NCI-H524 (cell line): Measurements from ENCODE around the gene DCDC2C.
A peak's percentile ranks its signal among the peaks of the same experiment; 100 is the strongest.
"Not testable (repeated sequence)": the region's sequence is repeated elsewhere in the genome, so short reads cannot be mapped to it uniquely, and the experiment has no call there.

Source experiments
- DNase-seq, 2 experiments: peaks; one replicate each; lab custom pipeline; 2025; lab: John Stamatoyannopoulos, UW

DCDC2C gene

DNA sequence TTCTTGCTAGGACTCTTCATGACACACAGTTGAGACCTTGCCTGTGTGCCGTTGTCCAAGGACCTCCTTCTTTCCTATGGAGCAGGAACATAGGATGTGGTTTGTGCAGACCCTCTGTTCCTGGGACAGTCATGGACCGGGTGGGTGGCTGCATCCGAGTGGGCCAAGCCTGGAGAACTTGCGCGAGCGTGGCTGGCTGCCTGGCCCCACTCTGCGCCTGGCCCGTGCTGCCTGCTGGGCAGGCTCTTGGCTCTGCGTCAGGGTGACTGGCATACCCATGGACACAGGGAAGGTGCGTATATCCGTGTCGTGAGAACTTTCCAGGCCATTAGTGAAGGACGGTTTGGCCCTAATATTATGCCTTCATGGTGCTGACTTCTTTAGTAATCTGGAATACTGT lies 68.2 kb downstream of the DCDC2C start:
- DNase-seq: no peak

DNA sequence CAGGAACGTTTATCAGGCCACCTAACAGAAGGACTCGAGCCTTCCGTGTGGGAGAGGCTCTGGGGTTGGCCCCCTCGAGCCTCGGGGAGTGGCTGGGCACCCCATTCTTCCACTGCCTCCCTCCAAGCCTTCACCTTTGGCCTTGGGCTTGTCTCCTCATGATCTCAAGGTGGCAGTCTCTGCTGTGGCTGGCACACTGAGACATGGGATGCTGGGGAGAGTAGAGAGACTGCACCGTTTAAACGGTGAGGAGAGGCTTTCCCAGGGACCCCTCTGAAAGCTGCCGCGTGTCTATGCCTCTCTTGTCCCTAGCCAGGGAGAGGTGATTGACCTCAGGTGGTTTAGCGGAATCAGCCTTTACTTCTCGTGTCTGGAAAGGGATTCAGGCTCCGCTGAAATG lies 71.0 kb downstream of the DCDC2C start:
- DNase-seq: no peak

DNA sequence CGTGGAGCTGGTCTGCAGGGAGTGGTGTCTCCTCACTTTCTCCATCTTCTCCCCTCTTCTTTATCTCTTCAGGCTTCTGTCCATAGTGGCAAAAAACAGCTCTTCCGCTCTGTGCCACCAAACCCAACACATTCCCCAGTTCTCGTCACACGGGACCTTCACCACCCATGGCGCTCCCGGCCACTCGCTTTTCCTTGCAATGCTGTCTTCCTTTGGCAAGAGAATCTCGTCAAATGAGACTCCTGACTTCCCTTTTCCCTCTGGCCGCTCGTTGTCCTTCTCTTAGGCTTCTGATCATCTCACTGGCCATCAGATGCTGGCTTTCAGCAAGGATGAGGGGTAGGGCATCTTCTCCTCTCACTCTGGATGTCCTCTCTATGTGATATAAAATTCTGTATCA lies 72.9 kb downstream of the DCDC2C start:
- DNase-seq: no peak

- no peak for DNase-seq
Observed at GRCh38 chr2:3777966-3778365, 74.6 kb downstream of the DCDC2C start.

DNA sequence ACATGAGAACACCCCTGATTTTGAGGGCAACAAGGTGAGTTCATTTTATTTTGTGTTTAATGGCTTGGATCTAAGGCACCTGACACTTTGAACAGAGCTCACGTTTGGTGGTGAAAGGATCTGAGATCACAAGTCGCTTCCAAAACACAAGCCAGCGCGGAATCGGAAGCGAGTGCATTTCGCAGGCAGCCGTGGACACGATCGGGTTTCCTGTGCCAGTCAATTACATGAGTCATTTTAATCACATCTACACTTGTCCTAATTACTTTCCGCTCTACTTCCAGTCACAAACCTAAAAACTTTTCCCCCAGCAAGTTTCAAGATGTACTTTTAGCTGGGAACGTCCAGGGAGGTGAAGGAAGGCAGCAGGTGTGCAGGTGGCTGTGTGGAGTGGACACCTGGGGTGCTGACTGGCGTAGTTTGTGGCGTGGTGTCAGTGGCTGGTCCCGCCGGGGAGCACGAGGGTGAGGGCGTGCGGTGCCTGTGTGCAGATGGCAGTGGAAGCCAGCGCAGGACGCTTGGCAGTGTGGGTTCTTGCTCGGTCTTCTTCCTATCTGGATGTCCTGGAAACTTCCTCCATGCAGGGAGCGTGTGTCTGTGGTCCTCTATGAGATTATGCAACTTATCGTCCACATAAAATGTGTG lies 75.6 kb downstream of the DCDC2C start:
- DNase-seq: peak in 1 of 2 experiments; percentile 36

- DNase-seq: no peak
Observed at GRCh38 chr2:3779496-3780049, 76.2 kb downstream of the DCDC2C start.

GRCh38 chr2:3780477-3781402 lies 77.4 kb downstream of the DCDC2C start:
- peak; percentile 17 to 64 for DNase-seq

- no peak for DNase-seq
Observed at GRCh38 chr2:3784731-3785130, 81.4 kb downstream of the DCDC2C start.

GRCh38 chr2:3785220-3785889 lies 82.0 kb downstream of the DCDC2C start:
- DNase-seq: no peak

DNA sequence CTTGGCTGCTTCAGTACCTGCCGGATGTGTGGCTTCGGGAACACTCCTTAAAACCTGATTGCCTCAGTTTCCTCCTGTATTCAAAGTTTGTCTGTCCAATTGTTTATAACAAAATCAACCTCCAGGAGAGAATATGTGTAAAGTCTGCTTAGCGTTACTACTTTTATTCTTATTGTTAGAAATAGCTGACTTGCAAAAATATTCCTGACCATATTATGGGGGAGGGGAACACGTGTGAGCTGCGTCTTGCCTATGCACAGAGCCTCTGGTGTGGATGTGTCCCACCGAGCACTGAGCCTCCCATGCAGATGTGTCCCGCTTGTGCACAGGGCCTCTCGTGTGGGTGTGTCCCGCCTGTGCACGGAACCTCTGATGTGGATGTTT lies 82.5 kb downstream of the DCDC2C start:
- DNase-seq: no peak

DNA sequence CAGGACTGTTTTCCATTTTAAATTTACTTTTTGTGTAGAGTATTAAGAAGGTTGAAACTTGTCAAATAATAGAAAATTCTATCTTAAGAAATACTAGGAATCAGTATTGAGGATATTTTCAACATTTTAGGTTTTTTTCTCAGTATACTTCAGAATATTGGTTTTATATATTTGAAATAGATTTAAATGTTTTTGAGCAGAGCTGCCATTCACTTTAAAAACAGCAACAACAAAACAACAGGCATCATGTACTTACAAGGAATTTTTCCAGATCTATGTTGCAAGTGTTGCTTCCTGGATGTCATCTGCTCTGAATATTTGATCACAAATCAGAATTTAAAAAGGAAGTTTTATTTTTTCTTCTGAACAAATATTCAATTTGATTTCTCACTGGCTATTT lies 84.4 kb downstream of the DCDC2C start:
- no peak for DNase-seq

- no peak for DNase-seq
Observed at GRCh38 chr2:3789256-3789655, 85.9 kb downstream of the DCDC2C start.

DNA sequence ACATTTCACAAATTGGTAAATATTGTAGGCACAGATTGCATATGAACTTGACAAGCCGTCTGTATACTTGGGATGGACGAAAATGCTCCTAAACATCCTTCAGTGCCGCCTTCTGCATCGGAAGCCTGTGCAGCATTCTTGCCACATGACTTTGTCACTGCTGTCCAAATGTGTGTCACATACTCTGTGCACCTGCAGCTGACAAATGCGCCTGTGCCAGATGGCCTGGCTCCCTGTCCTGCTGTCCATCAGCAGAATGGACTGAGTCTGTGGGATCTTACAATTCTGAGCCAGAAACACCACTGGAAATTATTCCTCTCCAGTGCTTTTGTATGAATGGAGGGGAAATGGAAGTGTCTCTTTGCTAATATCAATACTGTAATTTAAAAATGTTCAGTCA lies 89.9 kb downstream of the DCDC2C start:
- DNase-seq: peak in 1 of 2 experiments; percentile 35

GRCh38 chr2:3801506-3801905 lies 98.1 kb downstream of the DCDC2C start:
- no peak for DNase-seq

DNA sequence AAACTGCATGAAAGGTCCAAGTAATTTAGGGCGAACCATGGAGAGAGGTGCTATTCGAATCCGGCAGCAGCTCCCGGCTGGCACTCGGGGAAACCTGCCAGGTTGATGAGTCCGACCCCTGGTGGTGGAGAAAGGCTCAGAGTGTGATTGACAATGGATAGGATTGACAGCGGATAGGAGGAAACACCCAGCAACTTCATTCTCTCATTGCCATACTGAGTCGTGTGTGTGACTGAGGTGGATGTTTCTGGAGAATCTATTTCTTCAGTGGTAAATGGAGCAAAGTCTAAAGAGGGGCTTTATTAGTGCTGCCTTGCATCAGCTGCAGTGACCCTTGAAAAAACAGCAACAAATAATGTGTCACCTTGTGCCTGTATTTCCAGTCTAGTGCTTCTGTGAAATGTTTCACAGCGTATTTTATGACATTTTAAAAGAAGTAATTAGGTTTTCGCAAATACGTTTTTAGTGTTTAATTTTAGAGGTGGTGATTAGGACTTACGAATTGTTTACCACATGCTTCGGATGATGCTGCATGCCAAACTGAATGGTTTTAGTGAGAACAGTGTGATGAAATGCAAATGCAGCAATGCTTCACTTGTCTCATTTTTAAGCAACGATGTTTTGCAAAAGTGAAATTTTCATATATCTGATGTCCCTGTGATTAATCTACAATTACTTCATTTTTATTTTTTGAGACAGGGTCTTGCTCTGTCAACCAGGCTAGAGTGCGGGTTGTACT lies 102.0 kb downstream of the DCDC2C start:
- peak; percentile 27 to 44 for DNase-seq

DNA sequence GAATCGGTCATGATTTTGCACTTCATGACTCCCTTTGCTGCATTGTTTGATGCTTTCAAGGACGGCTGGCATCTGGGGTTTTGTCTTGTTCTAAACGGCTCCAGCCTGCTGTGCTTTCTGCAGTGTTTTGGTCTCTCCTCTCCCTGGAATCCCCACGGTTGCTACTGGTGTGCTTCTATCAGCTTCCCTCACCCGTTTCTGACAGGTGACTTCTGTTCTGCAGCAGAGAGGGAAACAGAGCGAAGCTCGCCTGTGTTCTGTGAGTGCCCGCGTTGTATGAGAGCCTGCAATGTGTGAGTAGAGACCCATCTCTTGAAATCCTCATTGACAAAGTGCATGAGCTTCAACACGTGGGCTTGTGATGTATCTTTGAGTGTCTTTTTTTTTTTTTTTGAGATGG lies 102.8 kb downstream of the DCDC2C start:
- DNase-seq: no peak

DNA sequence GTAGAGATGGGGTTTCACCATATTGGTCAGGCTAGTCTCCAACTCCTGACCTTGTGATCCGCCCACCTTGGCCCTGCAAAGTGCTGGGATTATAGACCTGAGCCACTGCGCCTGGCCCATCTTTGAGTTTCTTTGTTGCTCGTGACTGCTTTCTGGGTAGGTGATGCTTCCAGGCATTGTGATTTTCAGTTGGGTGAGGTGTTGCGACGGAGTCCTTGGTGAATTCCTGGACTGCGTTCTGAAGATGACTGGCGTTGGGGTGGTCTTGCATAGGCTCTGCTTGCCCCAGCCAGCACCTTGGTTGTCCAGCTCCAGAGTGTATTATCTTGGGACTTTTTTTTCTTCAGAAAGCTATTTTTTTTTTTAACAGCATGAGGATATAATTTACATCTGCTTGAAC lies 103.4 kb downstream of the DCDC2C start:
- DNase-seq: no peak

DNA sequence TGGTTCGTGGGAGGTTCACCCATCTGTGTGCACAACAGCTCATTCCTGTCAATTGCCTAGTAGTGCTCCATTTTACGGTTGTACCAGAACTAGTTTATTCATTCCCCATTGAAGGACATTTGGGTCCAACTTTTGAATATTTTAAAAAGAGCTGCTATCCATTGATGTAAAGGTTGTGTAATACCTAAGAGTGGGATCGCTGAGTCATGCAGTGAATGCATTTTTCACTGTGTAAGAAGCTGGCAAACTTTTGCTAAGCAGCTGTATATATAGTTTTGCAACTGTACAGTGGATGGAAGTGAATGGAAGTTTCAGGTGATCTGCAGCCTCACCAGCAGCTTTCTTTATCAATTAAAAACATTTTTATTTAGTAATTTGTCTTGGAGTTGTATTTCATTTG lies 104.5 kb downstream of the DCDC2C start:
- DNase-seq: no peak

- peak; percentile 80 to 97 for DNase-seq
Observed at GRCh38 chr2:3814706-3815245, 111.4 kb downstream of the DCDC2C start.

DNA sequence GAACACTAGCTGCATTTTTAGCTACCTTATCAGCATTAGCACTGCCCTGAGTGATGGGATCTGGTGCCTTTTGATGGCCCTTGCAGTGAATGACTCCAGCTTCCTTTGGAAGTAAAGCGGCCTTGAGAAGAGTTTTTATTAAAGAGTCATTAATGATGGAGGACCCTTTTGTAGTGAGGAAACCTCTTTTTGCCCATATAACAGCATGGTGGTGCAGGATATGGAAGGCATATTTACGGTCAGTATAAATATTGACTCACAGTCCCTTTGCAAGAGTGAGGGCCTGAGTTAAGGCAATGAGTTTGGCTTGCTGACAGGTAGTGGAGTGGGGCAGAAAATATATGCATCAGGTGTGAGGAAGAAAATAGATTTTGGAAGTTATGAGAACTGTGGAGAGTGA lies 113.8 kb downstream of the DCDC2C start:
- DNase-seq: not testable (repeated sequence)

- DNase-seq: no peak
Observed at GRCh38 chr2:3823748-3824147, 120.4 kb downstream of the DCDC2C start.
